Dedifferentiated amniotic fluid mesenchymal stem cell (primary cell): Measurements from ENCODE around the gene NPB.

Experiments
- DNase-seq: peaks from one replicate; pipeline ENCODE4 v3.0.0-alpha.2; 2016; ENCODE audit errors: extremely low spot score

The NPB gene

GRCh38 chr17:81869221-81870130 is 32.6 kb upstream of the NPB start:
- DNase-seq, result no peak

- no peak for DNase-seq
Measured at GRCh38 chr17:81870131-81870980, 31.7 kb upstream of the NPB start.

GRCh38 chr17:81870981-81871386 is 31.1 kb upstream of the NPB start, which contains the start of gene ARHGDIA:
Gene ARHGDIA, minus strand, starts transcription at chr17:81871337. Its CDS starts 1,407 bp downstream, at chr17:81869930.
- no peak for DNase-seq

- peak; percentile 81 for DNase-seq
Measured at GRCh38 chr17:81871387-81872230, 30.4 kb upstream of the NPB start.

- DNase-seq, result no peak
Measured at GRCh38 chr17:81877569-81877968, 24.5 kb upstream of the NPB start.

- no peak for DNase-seq
Measured at GRCh38 chr17:81878294-81878693, 23.7 kb upstream of the NPB start.

- no peak for DNase-seq
Measured at GRCh38 chr17:81879121-81879520, 22.9 kb upstream of the NPB start.

- DNase-seq, result no peak
Measured at GRCh38 chr17:81884520-81884919, 17.5 kb upstream of the NPB start.

GRCh38 chr17:81884968-81885367 is 17.1 kb upstream of the NPB start:
- DNase-seq, result no peak

GRCh38 chr17:81885454-81885853 is 16.6 kb upstream of the NPB start:
- no peak for DNase-seq

- no peak for DNase-seq
Measured at GRCh38 chr17:81885869-81886548, 16.0 kb upstream of the NPB start.

- DNase-seq, result no peak
Measured at GRCh38 chr17:81888105-81888987, 13.7 kb upstream of the NPB start.

- DNase-seq, result no peak
Measured at GRCh38 chr17:81888988-81889595, 12.9 kb upstream of the NPB start.

- DNase-seq, result no peak
Measured at GRCh38 chr17:81889602-81890001, 12.4 kb upstream of the NPB start.

GRCh38 chr17:81890447-81891302 is 11.4 kb upstream of the NPB start:
- no peak for DNase-seq

- DNase-seq, result no peak
Measured at GRCh38 chr17:81891303-81891552, 10.8 kb upstream of the NPB start.

- no peak for DNase-seq
Measured at GRCh38 chr17:81895400-81895799, 6.6 kb upstream of the NPB start.

- peak; percentile 39 for DNase-seq
Measured at GRCh38 chr17:81898029-81898866, 3.8 kb upstream of the NPB start.
